HPDE6-E6E7 (cell line): ENCODE results near the gene SKIC8.

ENCODE experiments used
- DNase-seq: peaks from one replicate; pipeline ENCODE4 v3.0.0; 2011; ENCODE audit warnings: missing footprints; ENCODE audit errors: extremely low spot score

The SKIC8 gene

DNA sequence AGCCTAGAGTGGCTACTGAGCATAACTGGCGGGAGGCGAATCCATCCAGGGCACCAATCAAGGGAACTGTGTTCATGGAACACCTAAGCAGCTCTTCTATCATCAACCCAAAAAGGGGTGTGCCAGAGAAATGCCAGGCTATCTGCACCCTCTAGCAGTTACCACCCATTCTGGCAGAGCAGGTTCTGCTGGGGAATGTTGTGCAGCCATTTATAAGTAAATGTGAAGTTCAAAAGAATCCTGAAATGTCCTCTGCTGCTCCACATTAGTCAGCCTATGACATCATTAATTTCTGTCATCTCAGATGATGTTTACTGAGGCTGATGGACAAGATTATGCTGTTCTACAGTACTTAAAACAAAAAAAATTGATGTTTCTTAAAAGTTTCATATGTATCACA lies 7.7 kb downstream of the SKIC8 start:
- DNase-seq: peak; percentile 28

- DNase-seq: no peak
Measured at GRCh38 chr15:78291052-78291451, 8.4 kb downstream of the SKIC8 start.

- no peak for DNase-seq
Measured at GRCh38 chr15:78290222-78290621, 9.2 kb downstream of the SKIC8 start.

GRCh38 chr15:78284758-78285157 lies 14.7 kb downstream of the SKIC8 start:
- DNase-seq: no peak

DNA sequence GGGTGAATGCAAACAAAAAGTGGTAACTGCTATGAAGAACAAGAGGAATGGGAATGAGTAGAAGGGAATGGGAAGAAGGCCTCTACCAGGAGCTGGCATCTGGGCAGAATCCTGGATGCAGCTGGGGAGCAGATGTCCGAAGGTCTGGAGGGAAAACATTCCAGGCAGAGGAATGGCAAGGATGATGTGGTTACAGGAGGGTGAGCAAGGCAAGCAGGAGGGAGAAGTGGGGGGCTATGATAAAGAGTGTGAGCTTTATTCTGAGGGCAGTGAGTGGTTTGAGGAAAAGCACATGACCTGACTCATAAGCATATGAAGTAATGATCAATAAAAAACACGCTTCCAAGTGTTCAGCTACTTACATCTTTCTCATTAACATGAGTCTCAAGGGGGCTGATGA lies 17.1 kb downstream of the SKIC8 start:
- DNase-seq: no peak

- no peak for DNase-seq
Measured at GRCh38 chr15:78280319-78281072, 18.9 kb downstream of the SKIC8 start.

- no peak for DNase-seq
Measured at GRCh38 chr15:78276064-78276943, 23.1 kb downstream of the SKIC8 start.

DNA sequence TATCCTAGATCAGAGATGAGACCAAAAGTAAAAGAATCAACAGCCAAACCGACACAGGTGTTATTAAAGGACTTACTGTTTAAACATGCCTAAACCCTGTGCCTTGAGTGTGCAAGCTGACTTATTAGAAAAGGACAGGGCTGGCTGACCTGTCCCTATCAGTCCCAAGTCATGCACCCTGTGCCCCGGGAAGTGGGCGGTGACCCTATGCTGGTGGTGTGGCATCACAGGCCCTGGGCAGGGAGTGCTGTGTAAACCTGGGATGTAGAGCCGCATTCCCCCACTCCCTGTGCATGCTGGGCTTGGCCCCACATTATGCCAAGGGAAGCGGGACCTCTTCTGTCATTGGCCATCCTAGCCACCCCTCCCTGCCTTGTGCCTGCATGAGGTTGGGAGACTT lies 24.4 kb downstream of the SKIC8 start:
- no peak for DNase-seq

DNA sequence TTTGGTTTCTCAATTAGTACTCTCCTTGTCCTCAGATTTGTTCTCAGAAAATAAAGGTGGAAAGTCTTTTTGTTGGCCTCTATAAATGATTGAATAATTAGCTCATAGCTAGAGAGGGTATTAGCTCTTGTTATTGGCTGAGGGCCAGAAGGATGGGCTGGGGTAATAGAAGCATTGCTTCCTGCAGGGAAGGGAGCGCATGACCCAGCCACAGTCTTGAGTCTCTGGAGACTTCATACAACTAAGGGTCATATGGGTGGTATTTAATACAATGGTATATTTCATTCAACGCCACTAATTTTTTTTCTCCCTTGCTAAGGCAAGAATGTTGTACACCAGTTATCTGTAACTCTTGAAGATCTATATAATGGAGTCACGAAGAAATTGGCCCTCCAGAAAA lies 26.6 kb downstream of the SKIC8 start:
- DNase-seq: no peak

GRCh38 chr15:78272316-78272715 lies 27.1 kb downstream of the SKIC8 start:
- DNase-seq: no peak

DNA sequence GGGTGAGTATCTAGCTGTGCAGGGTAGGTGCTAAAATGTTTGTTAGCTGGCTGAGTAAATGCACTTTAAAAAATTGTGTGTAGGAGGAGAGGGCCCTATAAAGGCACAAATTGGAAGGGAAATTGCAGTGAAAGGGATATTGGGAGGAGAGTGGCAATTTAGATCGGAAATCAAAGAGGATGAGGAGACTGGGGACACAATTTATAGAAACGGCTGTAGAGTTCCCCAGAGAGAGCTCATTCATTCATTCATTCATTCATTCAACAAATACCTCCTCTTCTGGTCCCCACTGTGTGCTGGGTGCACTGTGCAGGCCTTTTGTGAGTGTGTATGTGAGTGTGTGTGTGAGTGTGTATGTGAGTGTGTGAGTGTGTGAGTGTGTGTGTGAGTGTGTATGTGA lies 32.6 kb downstream of the SKIC8 start:
- no peak for DNase-seq

GRCh38 chr15:78266229-78266628 lies 33.2 kb downstream of the SKIC8 start:
- no peak for DNase-seq

DNA sequence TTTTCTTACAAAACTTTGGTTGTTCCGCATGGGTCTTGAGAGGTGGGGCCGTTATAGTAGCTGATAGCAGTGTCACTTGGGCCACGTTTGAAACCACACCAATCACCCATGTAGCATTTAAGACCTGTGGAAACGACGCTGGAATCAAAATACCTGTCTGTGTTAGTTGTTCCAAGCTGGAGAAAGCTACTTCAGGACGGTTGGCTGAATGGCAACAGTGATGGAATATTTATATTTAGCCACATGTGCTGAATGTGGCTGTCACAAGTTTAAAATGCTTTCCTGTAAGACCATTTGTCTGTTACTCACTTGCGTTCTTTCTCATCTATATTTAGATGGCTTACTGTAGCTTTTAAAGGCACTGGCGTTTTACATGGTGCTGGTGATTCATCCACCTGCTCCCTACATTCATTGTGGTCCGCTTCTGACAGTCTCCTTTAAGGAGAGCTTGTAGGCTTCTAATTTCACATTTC lies 33.6 kb downstream of the SKIC8 start:
- DNase-seq: peak; percentile 65

GRCh38 chr15:78265137-78265460 lies 34.3 kb downstream of the SKIC8 start:
- no peak for DNase-seq

GRCh38 chr15:78264304-78265136 lies 34.9 kb downstream of the SKIC8 start, which contains the start of gene DNAJA4:
Gene DNAJA4, plus strand, starts transcription at chr15:78264562. Its CDS starts 202 bp downstream, at chr15:78264764.
- no peak for DNase-seq

DNA sequence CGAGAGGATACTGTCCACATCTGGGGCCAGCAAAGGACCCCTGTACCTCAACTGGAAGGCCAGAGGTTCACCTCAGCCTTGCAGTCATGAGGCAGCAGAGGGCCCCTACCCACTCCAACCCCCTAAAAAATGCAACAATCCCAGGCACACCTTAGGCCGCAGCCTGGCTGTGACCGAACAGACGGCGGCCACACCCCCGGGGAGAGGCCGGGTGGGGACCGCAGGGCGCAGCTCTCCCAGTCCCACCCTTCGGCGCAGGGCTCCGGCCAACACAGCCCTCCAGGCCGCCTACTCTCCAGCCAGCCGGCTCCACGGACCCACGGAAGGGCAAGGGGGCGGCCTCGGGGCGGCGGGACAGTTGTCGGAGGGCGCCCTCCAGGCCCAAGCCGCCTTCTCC lies 35.5 kb downstream of the SKIC8 start:
- no peak for DNase-seq

- no peak for DNase-seq
Measured at GRCh38 chr15:78263351-78263781, 36.0 kb downstream of the SKIC8 start.

GRCh38 chr15:78261062-78261461 lies 38.3 kb downstream of the SKIC8 start:
- DNase-seq: no peak

GRCh38 chr15:78260489-78260888 lies 38.9 kb downstream of the SKIC8 start:
- no peak for DNase-seq

DNA sequence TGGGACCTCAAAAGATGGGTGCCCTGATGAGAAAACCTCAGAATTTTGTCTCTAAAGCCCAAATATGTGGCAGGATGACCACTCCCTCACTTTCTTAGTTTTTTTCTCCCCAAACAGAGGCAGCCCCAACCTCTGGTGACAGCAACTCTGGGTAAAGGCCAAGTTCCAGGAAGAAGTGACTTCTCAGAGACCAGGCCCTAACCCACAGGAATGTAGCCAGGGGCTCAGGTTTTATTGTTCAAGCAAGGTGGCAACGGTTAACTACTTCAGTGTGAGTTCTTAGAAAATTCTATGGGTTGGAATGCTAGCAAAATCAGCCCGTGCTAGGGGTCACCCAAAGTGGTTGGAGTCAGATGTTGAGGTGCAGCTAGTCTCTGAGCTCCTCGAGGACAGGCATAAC lies 40.2 kb downstream of the SKIC8 start:
- no peak for DNase-seq

- DNase-seq: no peak
Measured at GRCh38 chr15:78257681-78258080, 41.7 kb downstream of the SKIC8 start.

- no peak for DNase-seq
Measured at GRCh38 chr15:78256044-78256437, 43.4 kb downstream of the SKIC8 start.
